H1 (cell line): ENCODE measurements around the gene MARCKS.

Source experiments
- RFX5 ChIP-seq: IDR thresholded peaks from 2 replicates; pipeline ENCODE4 v1.6.1; 2011; ENCODE audit warnings: low read depth, low read length, improper control_type of control experiment, borderline replicate concordance
- TF ChIP-seq, protein P1 (sequence below), 3 experiments: IDR thresholded peaks; 1 replicate in 2 of 3; 2 replicates in 1 of 3; pipeline versions ENCODE4 v1.5.1 to v1.6.1; 2011; ENCODE audit warnings: low read length in 3 of 3, mild to moderate bottlenecking in 3 of 3, inconsistent platforms in 2 of 3, low read depth in 1 of 3, moderate library complexity in 1 of 3; ENCODE audit not compliant: insufficient read depth in 1 of 3; ENCODE audit errors: control extremely low read depth in 1 of 3

DNA sequence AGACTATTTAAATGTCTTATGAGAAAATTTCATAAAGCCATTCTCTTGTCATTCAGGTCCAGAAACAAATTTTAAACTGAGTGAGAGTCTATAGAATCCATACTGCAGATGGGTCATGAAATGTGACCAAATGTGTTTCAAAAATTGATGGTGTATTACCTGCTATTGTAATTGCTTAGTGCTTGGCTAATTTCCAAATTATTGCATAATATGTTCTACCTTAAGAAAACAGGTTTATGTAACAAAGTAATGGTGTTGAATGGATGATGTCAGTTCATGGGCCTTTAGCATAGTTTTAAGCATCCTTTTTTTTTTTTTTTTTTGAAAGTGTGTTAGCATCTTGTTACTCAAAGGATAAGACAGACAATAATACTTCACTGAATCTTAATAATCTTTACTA lies 5.0 kb downstream of the MARCKS start:
- TF ChIP-seq, protein P1, sequence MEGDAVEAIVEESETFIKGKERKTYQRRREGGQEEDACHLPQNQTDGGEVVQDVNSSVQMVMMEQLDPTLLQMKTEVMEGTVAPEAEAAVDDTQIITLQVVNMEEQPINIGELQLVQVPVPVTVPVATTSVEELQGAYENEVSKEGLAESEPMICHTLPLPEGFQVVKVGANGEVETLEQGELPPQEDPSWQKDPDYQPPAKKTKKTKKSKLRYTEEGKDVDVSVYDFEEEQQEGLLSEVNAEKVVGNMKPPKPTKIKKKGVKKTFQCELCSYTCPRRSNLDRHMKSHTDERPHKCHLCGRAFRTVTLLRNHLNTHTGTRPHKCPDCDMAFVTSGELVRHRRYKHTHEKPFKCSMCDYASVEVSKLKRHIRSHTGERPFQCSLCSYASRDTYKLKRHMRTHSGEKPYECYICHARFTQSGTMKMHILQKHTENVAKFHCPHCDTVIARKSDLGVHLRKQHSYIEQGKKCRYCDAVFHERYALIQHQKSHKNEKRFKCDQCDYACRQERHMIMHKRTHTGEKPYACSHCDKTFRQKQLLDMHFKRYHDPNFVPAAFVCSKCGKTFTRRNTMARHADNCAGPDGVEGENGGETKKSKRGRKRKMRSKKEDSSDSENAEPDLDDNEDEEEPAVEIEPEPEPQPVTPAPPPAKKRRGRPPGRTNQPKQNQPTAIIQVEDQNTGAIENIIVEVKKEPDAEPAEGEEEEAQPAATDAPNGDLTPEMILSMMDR (IDR thresholded peaks at IDR 0.05; ENCODE audit: control extremely low read depth in 1 of 3, insufficient read depth in 1 of 3, low read depth in 1 of 3, low read length in 3 of 3), result no peak
- no peak for TF ChIP-seq RFX5
